Natural killer cell (primary cell): ENCODE results near the gene DGKD. TPM values are rescaled to one million over a fixed set of nuclear protein-coding genes. Genes with fewer than 3 reads are reported as not detected.

Experiments
- ATAC-seq, 3 donors: fragments of 150-1000 bp in 2 of 3; fragments of 200-7000 bp in 1 of 3; cut with Tn5 transposase; 1 replicate in 1 of 3; 2 replicates in 2 of 3; pipeline ENCODE4 v1.10.0; 2021; ENCODE audit warnings: mild to moderate bottlenecking in 2 of 3, moderate library complexity in 2 of 3
- DNase-seq, 2 donors: peaks; one replicate each; pipeline versions ENCODE4 v3.0.0 to v3.0.0-alpha.2; 2013 to 2021; ENCODE audit warnings: mixed read lengths in 1 of 2
- H3K27ac ChIP-seq: one replicate; pipeline ENCODE4 v1.5.1; 2013; ENCODE audit warnings: mild to moderate bottlenecking, low read length
- H3K27me3 ChIP-seq: one replicate; pipeline ENCODE4 v1.6.1; 2013; ENCODE audit warnings: low read length; ENCODE audit not compliant: control insufficient read depth, insufficient read depth
- H3K36me3 ChIP-seq: one replicate; pipeline ENCODE4 v1.6.1; 2013; ENCODE audit warnings: low read length; ENCODE audit not compliant: control insufficient read depth, insufficient read depth
- H3K4me1 ChIP-seq: one replicate; pipeline ENCODE4 v1.6.1; 2013; ENCODE audit warnings: low read length; ENCODE audit not compliant: control insufficient read depth, insufficient read depth
- H3K4me3 ChIP-seq: one replicate; pipeline ENCODE4 v1.5.1; 2013; ENCODE audit warnings: low read length
- H3K9me3 ChIP-seq: one replicate; pipeline ENCODE4 v1.6.1; 2013; ENCODE audit warnings: low read length; ENCODE audit not compliant: control insufficient read depth, insufficient read depth
- H3K27ac Mint-ChIP-seq, 2 donors: one replicate each; pipeline ENCODE4 v1.8.0; 2022; ENCODE audit warnings: mild to moderate bottlenecking in 2 of 2, mixed read lengths in 2 of 2, moderate library complexity in 1 of 2
- H3K27me3 Mint-ChIP-seq, 2 donors: one replicate each; pipeline ENCODE4 v1.8.0; 2022; ENCODE audit warnings: low read depth in 2 of 2, mixed read lengths in 2 of 2
- H3K36me3 Mint-ChIP-seq: one replicate; pipeline ENCODE4 v1.8.0; 2022; ENCODE audit warnings: mixed read lengths
- H3K4me1 Mint-ChIP-seq, 2 donors: one replicate each; pipeline ENCODE4 v1.8.0; 2022; ENCODE audit warnings: mixed read lengths in 2 of 2
- H3K4me3 Mint-ChIP-seq: one replicate; pipeline ENCODE4 v1.8.0; 2022; ENCODE audit warnings: mild to moderate bottlenecking, moderate library complexity, mixed read lengths
- H3K9me3 Mint-ChIP-seq, 2 donors: one replicate each; pipeline ENCODE4 v1.8.0; 2022; ENCODE audit warnings: mixed read lengths in 2 of 2
- CTCF ChIP-seq: fragments of 200-600 bp; IDR thresholded peaks from one replicate; pipeline ENCODE4 v1.8.0; 2022; ENCODE audit warnings: antibody characterized with exemption
- whole genome bisulfite sequencing: methylation state at CpG from one replicate; pipeline ENCODE4 v1.1.7; 2013; ENCODE audit warnings: missing lambda C conversion rate; ENCODE audit not compliant: insufficient coverage; 5-methylcytosine and 5-hydroxymethylcytosine counted together
- intact Hi-C: fragments of 100-400 bp; cut with micrococcal nuclease; formaldehyde crosslinking; loops from one replicate; pipeline ENCODE4 v1.14.2; 2022
- total RNA-seq, 4 donors: library from RNA; stranded (reverse); fragments of 120-200 nt in 1 of 4; gene quantifications; one replicate each; pipeline versions ENCODE4 v1.2.3 to v1.2.4, GENCODE V29; 2013 to 2022

Gene DGKD
- total RNA-seq, 3 donors from 2014 or later (not counting 1 experiment from before 2014, with no cell fraction given): 299 to 456 (median 329) TPM

- no peak for TF ChIP-seq CTCF
- Mint-ChIP-seq H3K36me3 (no peaks in the 10 kb centered on the region), H3K27ac (no peak overlapping the region), H3K9me3 (no peaks in the 10 kb centered on the region), H3K27me3 (peaks cover 0 to 2% of the 10 kb centered on the region in 2 donors), H3K4me1 (peaks cover 38 to 68% of the 10 kb centered on the region in 2 donors), H3K4me3 (peak overlapping the region; percentile 38)
- DNase-seq (no peak), ATAC-seq (no peak)
- Histone ChIP-seq H3K9me3 (no peaks in the 10 kb centered on the region), H3K27me3 (no peaks in the 10 kb centered on the region), H3K4me3 (no peak overlapping the region), H3K36me3 (no peaks in the 10 kb centered on the region), H3K27ac (no peak overlapping the region), H3K4me1 (peaks cover 66% of the 10 kb centered on the region)
- 98% methylated on average over 25 of the region's 25 CpGs for WGBS
- intact Hi-C loops: no loop called here
Observed at GRCh38 chr2:233352141-233352842, 2.0 kb upstream of the DGKD start.

GRCh38 chr2:233353101-233353768, 1.1 kb upstream of the DGKD start:
- peak overlapping the region; percentile 91 for H3K4me3 Mint-ChIP-seq
- no peaks in the 10 kb centered on the region for H3K27me3 Mint-ChIP-seq
- no peaks in the 10 kb centered on the region for H3K36me3 Mint-ChIP-seq
- H3K27ac Mint-ChIP-seq: peak overlapping the region; percentile 72 to 79
- 73% methylated on average over 22 of the region's 22 CpGs for WGBS
- Histone ChIP-seq H3K4me1 (peaks cover 68% of the 10 kb centered on the region), H3K36me3 (no peaks in the 10 kb centered on the region), H3K9me3 (no peaks in the 10 kb centered on the region), H3K4me3 (peak overlapping the region; percentile 33), H3K27me3 (no peaks in the 10 kb centered on the region), H3K27ac (peak overlapping the region; percentile 57)
- no peak for DNase-seq
- H3K9me3 Mint-ChIP-seq: no peaks in the 10 kb centered on the region
- intact Hi-C loops: no loop called here
- ATAC-seq: no peak
- no peak for TF ChIP-seq CTCF
- H3K4me1 Mint-ChIP-seq: peaks cover 48 to 68% of the 10 kb centered on the region in 2 donors

GRCh38 chr2:233354500-233354924, 218 bp downstream of the DGKD start:
- H3K4me3 Mint-ChIP-seq: no peak overlapping the region
- Histone ChIP-seq H3K4me3 (peak overlapping the region; percentile 39), H3K9me3 (no peaks in the 10 kb centered on the region), H3K27me3 (no peaks in the 10 kb centered on the region), H3K27ac (no peak overlapping the region), H3K4me1 (peaks cover 58% of the 10 kb centered on the region), H3K36me3 (no peaks in the 10 kb centered on the region)
- peaks cover 60 to 72% of the 10 kb centered on the region in 2 donors for H3K4me1 Mint-ChIP-seq
- DNase-seq: no peak
- H3K27me3 Mint-ChIP-seq: no peaks in the 10 kb centered on the region
- under 1% methylated on average over 77 of the region's 77 CpGs for WGBS
- H3K9me3 Mint-ChIP-seq: no peaks in the 10 kb centered on the region
- ATAC-seq: peak; percentile 5 to 24 (median 23)
- H3K36me3 Mint-ChIP-seq: no peaks in the 10 kb centered on the region
- intact Hi-C loops: no loop called here
- H3K27ac Mint-ChIP-seq: peak overlapping the region; percentile 72 to 79
- TF ChIP-seq CTCF: no peak
